C4-2B (cell line): Measurements from ENCODE around the gene ZFP1.

ENCODE experiments used
- ZFX ChIP-seq: fragments of 450-650 bp; IDR thresholded peaks from 2 replicates; pipeline ENCODE4 v1.6.1; 2017
- TF ChIP-seq, protein P1 (sequence below): fragments of 450-650 bp; conservative IDR thresholded peaks from 2 replicates; pipeline ENCODE4 v1.5.1; 2017; ENCODE audit warnings: mild to moderate bottlenecking

DNA sequence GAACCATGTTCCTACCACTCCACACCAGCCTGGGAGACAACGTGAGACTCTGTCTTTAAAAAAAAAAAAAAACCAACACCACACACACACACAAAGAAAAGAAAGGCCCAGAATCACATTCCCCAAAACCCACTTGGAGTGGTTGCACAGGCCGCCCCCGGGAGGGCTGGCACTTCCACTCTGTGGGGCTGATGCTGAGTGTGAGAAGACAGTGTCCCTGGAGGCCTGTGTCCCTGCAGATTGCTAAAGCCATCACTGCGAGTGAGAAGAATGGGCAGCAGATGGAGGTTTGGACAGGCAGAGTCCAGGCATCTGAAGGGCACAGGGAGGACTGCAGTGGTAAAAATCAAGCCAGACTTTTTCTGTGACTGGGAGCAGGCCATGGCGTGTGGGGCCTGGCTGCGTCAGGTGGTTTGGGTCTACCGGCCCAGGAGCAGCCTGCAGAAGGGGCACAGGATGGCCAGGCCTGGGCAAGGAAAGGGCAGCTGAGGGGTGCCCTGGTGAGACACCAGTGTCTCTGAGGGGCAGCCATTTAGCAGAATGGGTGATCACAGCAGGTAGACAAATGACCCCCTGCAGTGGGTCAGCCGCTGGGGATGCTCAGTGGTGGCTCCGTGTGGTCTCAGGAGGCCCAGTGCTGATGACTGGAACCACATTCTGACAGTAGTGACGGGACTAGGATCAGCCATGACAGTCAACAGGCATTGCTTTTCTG lies 45.6 kb downstream of the ZFP1 start:
- TF ChIP-seq, protein P1, sequence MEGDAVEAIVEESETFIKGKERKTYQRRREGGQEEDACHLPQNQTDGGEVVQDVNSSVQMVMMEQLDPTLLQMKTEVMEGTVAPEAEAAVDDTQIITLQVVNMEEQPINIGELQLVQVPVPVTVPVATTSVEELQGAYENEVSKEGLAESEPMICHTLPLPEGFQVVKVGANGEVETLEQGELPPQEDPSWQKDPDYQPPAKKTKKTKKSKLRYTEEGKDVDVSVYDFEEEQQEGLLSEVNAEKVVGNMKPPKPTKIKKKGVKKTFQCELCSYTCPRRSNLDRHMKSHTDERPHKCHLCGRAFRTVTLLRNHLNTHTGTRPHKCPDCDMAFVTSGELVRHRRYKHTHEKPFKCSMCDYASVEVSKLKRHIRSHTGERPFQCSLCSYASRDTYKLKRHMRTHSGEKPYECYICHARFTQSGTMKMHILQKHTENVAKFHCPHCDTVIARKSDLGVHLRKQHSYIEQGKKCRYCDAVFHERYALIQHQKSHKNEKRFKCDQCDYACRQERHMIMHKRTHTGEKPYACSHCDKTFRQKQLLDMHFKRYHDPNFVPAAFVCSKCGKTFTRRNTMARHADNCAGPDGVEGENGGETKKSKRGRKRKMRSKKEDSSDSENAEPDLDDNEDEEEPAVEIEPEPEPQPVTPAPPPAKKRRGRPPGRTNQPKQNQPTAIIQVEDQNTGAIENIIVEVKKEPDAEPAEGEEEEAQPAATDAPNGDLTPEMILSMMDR = no peak
- TF ChIP-seq ZFX = no peak
